Activated effector memory CD4-positive, alpha-beta T cell treated with anti-CD3 and anti-CD28 coated beads, Interleukin-2, amount 50 U/mL, for 16 hours (primary cell): ENCODE measurements around the gene TMEM140.
A peak's percentile ranks its signal among the peaks of the same experiment; 100 is the strongest.

Experiments used
- DNase-seq: peaks from one replicate; pipeline ENCODE4 v3.0.0-alpha.2; 2020

TMEM140 gene

GRCh38 chr7:135177028-135177696, 29.3 kb downstream of the TMEM140 start:
- no peak for DNase-seq

GRCh38 chr7:135178364-135178763, 30.5 kb downstream of the TMEM140 start:
- DNase-seq: no peak

- no peak for DNase-seq
Measured at GRCh38 chr7:135179321-135179925, 31.6 kb downstream of the TMEM140 start.

GRCh38 chr7:135180122-135180521, 32.2 kb downstream of the TMEM140 start:
- DNase-seq: no peak

- DNase-seq: no peak
Measured at GRCh38 chr7:135181261-135181928, 33.5 kb downstream of the TMEM140 start.

GRCh38 chr7:135181929-135182678, 34.2 kb downstream of the TMEM140 start:
- no peak for DNase-seq

GRCh38 chr7:135183478-135183877, 35.6 kb downstream of the TMEM140 start:
- DNase-seq: no peak

- DNase-seq: no peak
Measured at GRCh38 chr7:135184254-135184841, 36.5 kb downstream of the TMEM140 start.

GRCh38 chr7:135185471-135186260, 37.8 kb downstream of the TMEM140 start:
- peak; percentile 59 for DNase-seq

- DNase-seq: no peak
Measured at GRCh38 chr7:135186261-135186540, 38.3 kb downstream of the TMEM140 start.

- peak; percentile 45 for DNase-seq
Measured at GRCh38 chr7:135186841-135187253, 39.0 kb downstream of the TMEM140 start.

- DNase-seq: peak; percentile 58
Measured at GRCh38 chr7:135188298-135188984, 40.6 kb downstream of the TMEM140 start.

GRCh38 chr7:135189221-135189662, 41.4 kb downstream of the TMEM140 start:
- DNase-seq: peak; percentile 17

GRCh38 chr7:135189961-135190360, 42.1 kb downstream of the TMEM140 start:
- no peak for DNase-seq

GRCh38 chr7:135190703-135191102, 42.8 kb downstream of the TMEM140 start:
- DNase-seq: no peak

GRCh38 chr7:135192914-135193536, 45.2 kb downstream of the TMEM140 start:
- DNase-seq: no peak

- DNase-seq: peak; percentile 14
Measured at GRCh38 chr7:135193615-135194081, 45.8 kb downstream of the TMEM140 start.

- DNase-seq: no peak
Measured at GRCh38 chr7:135194494-135195095, 46.7 kb downstream of the TMEM140 start.

GRCh38 chr7:135195156-135195555, 47.3 kb downstream of the TMEM140 start:
- no peak for DNase-seq

GRCh38 chr7:135195968-135196629, 48.2 kb downstream of the TMEM140 start:
- DNase-seq: no peak
